HG02642 (cell line): ENCODE results near the gene MYNN.
"Not testable (repeated sequence)": the region's sequence is repeated elsewhere in the genome, so short reads cannot be mapped to it uniquely, and the experiment has no call there.

Experiments used
- ATAC-seq: cut with Tn5 transposase; IDR thresholded peaks from one replicate; pipeline ENCODE4 v1.9.1; 2021; ENCODE audit warnings: mild to moderate bottlenecking; ENCODE audit not compliant: unreplicated experiment, poor library complexity

Gene MYNN

GRCh38 chr3:169772897-169773816, at the start of gene MYNN:
Gene MYNN, plus strand, starts transcription at chr3:169773396. Its CDS starts 900 bp downstream, at chr3:169774296.
- peak; percentile 88 for ATAC-seq

GRCh38 chr3:169731857-169732256, 41.3 kb upstream of the MYNN start:
- ATAC-seq: not testable (repeated sequence)

- ATAC-seq: no peak
These were observed 34.1 kb upstream of the MYNN start for GRCh38 chr3:169739067-169739466.

GRCh38 chr3:169744366-169745054, 28.7 kb upstream of the MYNN start:
- no peak for ATAC-seq

- no peak for ATAC-seq
These were observed 26.3 kb upstream of the MYNN start for GRCh38 chr3:169746924-169747323.

- ATAC-seq: no peak
These were observed 24.5 kb upstream of the MYNN start for GRCh38 chr3:169748670-169749069.

GRCh38 chr3:169750665-169751064, 22.5 kb upstream of the MYNN start:
- no peak for ATAC-seq

- ATAC-seq: no peak
These were observed 21.3 kb upstream of the MYNN start for GRCh38 chr3:169751875-169752274.

- no peak for ATAC-seq
These were observed 18.5 kb upstream of the MYNN start for GRCh38 chr3:169754711-169755110.

GRCh38 chr3:169755488-169755887, 17.7 kb upstream of the MYNN start:
- no peak for ATAC-seq

- no peak for ATAC-seq
These were observed 14.7 kb upstream of the MYNN start for GRCh38 chr3:169758359-169758994.

- ATAC-seq: peak; percentile 45
These were observed 13.9 kb upstream of the MYNN start for GRCh38 chr3:169759256-169759655.

- no peak for ATAC-seq
These were observed 12.7 kb upstream of the MYNN start for GRCh38 chr3:169760479-169760878.

GRCh38 chr3:169764312-169764881, 8.8 kb upstream of the MYNN start:
- peak; percentile 36 for ATAC-seq

GRCh38 chr3:169764882-169765612, 8.1 kb upstream of the MYNN start, which contains the start of gene TERC:
Gene TERC, minus strand, starts transcription at chr3:169765060.
- peak; percentile 81 for ATAC-seq

- peak; percentile 25 for ATAC-seq
These were observed 3.7 kb upstream of the MYNN start, which contains the start of gene ACTRT3 for GRCh38 chr3:169769287-169770181. Gene ACTRT3, minus strand, starts transcription at chr3:169769561. Its CDS starts 41 bp downstream, at chr3:169769520.

GRCh38 chr3:169771497-169772304, 1.5 kb upstream of the MYNN start:
- ATAC-seq: peak; percentile 12
